Measurements from ENCODE around the gene KRT12. TPM values are rescaled to one million over a fixed set of nuclear protein-coding genes. Genes with fewer than 3 reads are reported as not detected.
"Not testable (repeated sequence)": the region's sequence is repeated elsewhere in the genome, so short reads cannot be mapped to it uniquely, and the experiment has no call there.

KRT12 gene
- polyA plus RNA-seq, 1 donor from 2014 or later: not detected

- H3K9me3 Mint-ChIP-seq: peaks cover 2 to 5% (median 4%) of the 10 kb centered on the region in 3 donors
- peak overlapping the region; percentile 84 to 97 (median 97) for H3K27ac Mint-ChIP-seq
- peak overlapping the region; percentile 92 to 97 (median 95) for H3K4me3 Mint-ChIP-seq
- H3K36me3 Mint-ChIP-seq: peaks cover 9% of the 10 kb centered on the region
- peaks cover 3% of the 10 kb centered on the region for H3K27me3 Mint-ChIP-seq
- peaks cover 0 to 17% (median 12%) of the 10 kb centered on the region in 3 donors for H3K4me1 Mint-ChIP-seq
These were observed 48.1 kb downstream of the KRT12 start for GRCh38 chr17:40818733-40819527.

DNA sequence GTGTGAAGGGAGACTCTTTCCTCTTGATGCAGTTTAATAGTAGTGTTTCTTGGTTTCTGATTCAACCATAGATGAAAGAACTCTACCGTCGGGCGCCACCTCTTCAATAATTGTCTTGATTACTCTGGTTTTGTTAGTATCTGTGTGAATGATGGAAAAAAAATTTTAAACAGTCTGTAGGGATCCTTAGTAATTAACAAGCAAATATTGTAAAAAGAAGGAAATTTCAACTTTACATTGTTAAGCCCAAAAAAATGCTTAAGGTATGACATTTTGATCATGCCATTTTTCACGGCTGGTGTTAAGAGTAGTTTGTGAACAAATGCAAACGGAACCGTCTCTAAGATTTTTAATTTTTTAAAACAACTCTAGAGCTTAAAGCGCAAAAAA, 48.7 kb downstream of the KRT12 start:
- peaks cover 0 to 17% (median 12%) of the 10 kb centered on the region in 3 donors for H3K4me1 Mint-ChIP-seq
- H3K9me3 Mint-ChIP-seq: peaks cover 2 to 5% (median 4%) of the 10 kb centered on the region in 3 donors
- H3K4me3 Mint-ChIP-seq: peak overlapping the region; percentile 92 to 97 (median 95)
- H3K27ac Mint-ChIP-seq: peak overlapping the region; percentile 80 to 97 (median 97)
- peaks cover 9% of the 10 kb centered on the region for H3K36me3 Mint-ChIP-seq
- peaks cover 6% of the 10 kb centered on the region for H3K27me3 Mint-ChIP-seq

GRCh38 chr17:40817103-40817682, 49.8 kb downstream of the KRT12 start:
- H3K4me3 Mint-ChIP-seq: peak overlapping the region; percentile 34 to 96 (median 72)
- H3K9me3 Mint-ChIP-seq: peaks cover 2 to 7% (median 4%) of the 10 kb centered on the region in 3 donors
- H3K4me1 Mint-ChIP-seq: peaks cover 0 to 15% (median 12%) of the 10 kb centered on the region in 3 donors
- H3K36me3 Mint-ChIP-seq: peaks cover 9% of the 10 kb centered on the region
- H3K27ac Mint-ChIP-seq: peak overlapping the region in 1 of 3 donors; percentile 19
- peaks cover 14% of the 10 kb centered on the region for H3K27me3 Mint-ChIP-seq

DNA sequence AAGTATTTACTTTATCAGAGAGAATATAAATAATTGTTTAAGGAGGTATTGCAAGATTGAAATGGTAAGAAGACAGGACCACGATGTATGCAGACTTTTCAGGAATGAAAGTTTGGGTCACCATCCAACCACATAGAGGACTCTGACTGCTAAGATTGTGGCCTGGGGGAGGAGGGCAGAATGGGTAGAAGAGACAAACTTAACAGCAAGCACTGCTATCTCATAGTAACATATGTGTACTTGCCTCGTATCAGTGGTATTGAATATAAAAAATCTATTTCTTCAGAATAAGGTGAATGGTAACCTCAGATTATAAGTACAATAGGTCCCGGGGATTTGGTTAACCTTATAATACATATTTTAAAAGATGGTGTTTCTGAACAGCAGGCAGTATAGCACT, 50.5 kb downstream of the KRT12 start:
- Mint-ChIP-seq H3K4me3 (peak overlapping the region in 1 of 4 donors; percentile 67), H3K27me3 (peaks cover 18% of the 10 kb centered on the region), H3K36me3 (peaks cover 9% of the 10 kb centered on the region), H3K4me1 (peaks cover 0 to 15% (median 12%) of the 10 kb centered on the region in 3 donors), H3K9me3 (peaks cover 2 to 7% (median 4%) of the 10 kb centered on the region in 3 donors), H3K27ac (peak overlapping the region in 2 of 3 donors; percentile 19 to 46)

DNA sequence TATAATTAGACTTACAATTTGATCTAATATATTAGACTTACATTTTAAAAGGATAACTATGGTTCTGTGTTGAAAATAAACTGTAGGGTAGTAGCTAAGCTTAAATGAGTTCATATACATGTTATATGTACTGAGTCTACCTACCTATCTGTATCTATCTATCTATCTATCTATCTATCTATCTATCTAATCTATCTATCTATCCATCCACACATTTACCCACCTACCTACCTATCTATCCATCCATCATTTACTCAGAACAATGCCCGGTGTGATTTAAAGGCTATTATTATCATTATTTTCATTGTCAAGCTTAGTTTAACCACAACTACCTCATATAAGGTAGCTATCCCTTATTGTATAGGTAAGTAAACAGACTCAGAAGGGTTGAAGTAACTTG, 51.6 kb downstream of the KRT12 start:
- Mint-ChIP-seq H3K9me3 (peaks cover 2 to 6% (median 4%) of the 10 kb centered on the region in 3 donors), H3K4me3 (peak overlapping the region in 1 of 4 donors; percentile 13), H3K36me3 (peaks cover 9% of the 10 kb centered on the region), H3K27ac (no peak overlapping the region), H3K27me3 (peaks cover 23% of the 10 kb centered on the region), H3K4me1 (peaks cover 0 to 15% (median 10%) of the 10 kb centered on the region in 3 donors)

DNA sequence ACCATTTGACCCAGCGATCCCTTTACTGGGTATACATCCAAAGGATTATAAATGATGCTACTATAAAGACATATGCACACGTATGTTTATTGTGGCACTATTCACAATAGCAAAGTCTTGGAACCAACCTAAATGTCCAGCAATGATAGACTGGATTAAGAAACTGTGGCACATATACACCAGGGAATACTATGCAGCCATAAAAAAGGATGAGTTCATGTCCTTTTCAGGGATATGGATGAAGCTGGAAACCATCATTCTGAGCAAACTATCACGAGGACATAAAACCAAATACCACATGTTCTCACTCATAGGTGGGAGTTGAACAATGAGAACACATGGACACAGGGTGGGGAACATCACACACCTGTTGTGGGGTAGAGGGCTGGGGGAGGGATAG, 52.4 kb downstream of the KRT12 start:
- H3K9me3 Mint-ChIP-seq, H3K36me3 Mint-ChIP-seq, H3K27ac Mint-ChIP-seq: not testable (repeated sequence)
- H3K4me1 Mint-ChIP-seq: peaks cover 0 to 13% (median 7%) of the 10 kb centered on the region in 3 donors
- peaks cover 29% of the 10 kb centered on the region for H3K27me3 Mint-ChIP-seq
- peak overlapping the region in 1 of 4 donors; percentile 43 for H3K4me3 Mint-ChIP-seq

- Mint-ChIP-seq H3K27ac (no peak overlapping the region), H3K9me3 (peaks cover 0 to 8% (median 0%) of the 10 kb centered on the region in 3 donors), H3K4me1 (peaks cover 0 to 8% (median 7%) of the 10 kb centered on the region in 3 donors), H3K4me3 (peak overlapping the region in 1 of 4 donors; percentile 3), H3K27me3 (peaks cover 35% of the 10 kb centered on the region), H3K36me3 (peaks cover 9% of the 10 kb centered on the region)
These were observed 53.2 kb downstream of the KRT12 start for GRCh38 chr17:40813804-40814203.

DNA sequence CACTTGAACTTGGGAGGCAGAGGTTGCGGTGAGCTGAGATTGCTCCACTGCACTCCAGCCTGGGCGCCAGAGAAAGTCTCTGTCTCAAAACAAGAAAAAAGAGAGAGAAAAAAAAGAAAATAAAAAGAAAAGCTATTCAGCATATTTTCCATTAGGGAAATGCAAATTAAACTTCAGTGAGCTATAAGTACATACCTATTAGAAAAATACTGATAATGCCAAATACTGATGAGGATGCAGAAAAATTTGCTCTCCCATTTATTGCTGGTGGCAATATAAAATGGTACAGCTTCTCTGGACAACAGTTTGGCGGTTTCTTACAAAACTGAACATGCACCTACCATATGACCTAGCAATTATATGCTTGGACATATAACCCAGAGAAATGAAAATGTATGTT, 54.4 kb downstream of the KRT12 start:
- Mint-ChIP-seq H3K4me1 (peaks cover 0 to 3% (median 2%) of the 10 kb centered on the region in 3 donors), H3K27ac (no peak overlapping the region), H3K36me3 (peaks cover 9% of the 10 kb centered on the region), H3K9me3 (peaks cover 0 to 8% (median 0%) of the 10 kb centered on the region in 3 donors), H3K4me3 (no peak overlapping the region), H3K27me3 (peaks cover 41% of the 10 kb centered on the region)

Other genes with a start within 250 kb of the KRT12 start
- 221 TPM for gene SMARCE1, start 219.4 kb downstream of the KRT12 start, polyA plus RNA-seq
- not detected for gene KRT222, start 202.0 kb downstream of the KRT12 start, polyA plus RNA-seq
- gene KRT24, start 163.5 kb downstream of the KRT12 start, polyA plus RNA-seq: not detected
- gene KRT25, start 111.9 kb downstream of the KRT12 start, polyA plus RNA-seq: not detected
- gene KRT26, start 95.0 kb downstream of the KRT12 start, polyA plus RNA-seq: not detected
- not detected for gene KRT27, start 84.7 kb downstream of the KRT12 start, polyA plus RNA-seq
- gene KRT28, start 67.3 kb downstream of the KRT12 start, polyA plus RNA-seq: not detected
- gene KRT10, start 44.6 kb downstream of the KRT12 start, polyA plus RNA-seq: 201 TPM
- not detected for gene KRT20, start 18.0 kb upstream of the KRT12 start, polyA plus RNA-seq
- not detected for gene KRT23, start 70.4 kb upstream of the KRT12 start, polyA plus RNA-seq
- not detected for gene KRT39, start 99.7 kb upstream of the KRT12 start, polyA plus RNA-seq
- gene KRT40, start 117.1 kb upstream of the KRT12 start, polyA plus RNA-seq: not detected
- not detected for gene KRTAP3-3, start 126.9 kb upstream of the KRT12 start, polyA plus RNA-seq
- not detected for gene KRTAP3-2, start 132.7 kb upstream of the KRT12 start, polyA plus RNA-seq
- not detected for gene KRTAP3-1, start 141.9 kb upstream of the KRT12 start, polyA plus RNA-seq
- not detected for gene KRTAP1-5, start 160.0 kb upstream of the KRT12 start, polyA plus RNA-seq
- gene KRTAP1-4, start 163.0 kb upstream of the KRT12 start, polyA plus RNA-seq: not detected
- not detected for gene KRTAP1-3, start 167.7 kb upstream of the KRT12 start, polyA plus RNA-seq
- gene KRTAP1-1, start 174.2 kb upstream of the KRT12 start, polyA plus RNA-seq: not detected
- gene KRTAP2-1, start 180.1 kb upstream of the KRT12 start, polyA plus RNA-seq: not detected
- not detected for gene KRTAP2-2, start 188.0 kb upstream of the KRT12 start, polyA plus RNA-seq
- gene KRTAP2-3, start 192.9 kb upstream of the KRT12 start, polyA plus RNA-seq: not detected
- gene KRTAP2-4, start 198.7 kb upstream of the KRT12 start, polyA plus RNA-seq: not detected
- gene KRTAP4-7, start 216.9 kb upstream of the KRT12 start, polyA plus RNA-seq: not detected
- gene KRTAP4-8, start 230.9 kb upstream of the KRT12 start, polyA plus RNA-seq: not detected
- gene KRTAP4-16, start 235.0 kb upstream of the KRT12 start, polyA plus RNA-seq: not detected
- gene KRTAP4-9, start 238.2 kb upstream of the KRT12 start, polyA plus RNA-seq: not detected

Data from IgD-negative memory B cell (primary cell).